ENCODE data around the gene MED20.

The MED20 gene

GRCh38 chr6:41877051-41877680, 43.8 kb downstream of the MED20 start:
- no peak for DNase-seq (ENCODE audit: low read depth)
- H3K4me3 ChIP-seq (ENCODE audit: low read depth, low read length), result no peak overlapping the region

- H3K4me3 ChIP-seq (ENCODE audit: low read depth, low read length), result no peak overlapping the region
- DNase-seq (ENCODE audit: low read depth), result no peak
These were observed 46.2 kb downstream of the MED20 start for GRCh38 chr6:41874741-41875140.

GRCh38 chr6:41872147-41872546, 48.8 kb downstream of the MED20 start:
- no peak overlapping the region for H3K4me3 ChIP-seq (ENCODE audit: low read depth, low read length)
- no peak for DNase-seq (ENCODE audit: low read depth)

- DNase-seq (ENCODE audit: low read depth), result no peak
- H3K4me3 ChIP-seq (ENCODE audit: low read depth, low read length), result no peak overlapping the region
These were observed 49.2 kb downstream of the MED20 start for GRCh38 chr6:41871691-41872090.

- no peak for DNase-seq (ENCODE audit: low read depth)
These were observed 61.6 kb downstream of the MED20 start for GRCh38 chr6:41859356-41859755.

GRCh38 chr6:41858703-41859102, 62.2 kb downstream of the MED20 start:
- no peak overlapping the region for H3K4me3 ChIP-seq (ENCODE audit: low read depth, low read length)
- no peak for DNase-seq (ENCODE audit: low read depth)

More at GRCh38 chr6:41859356-41859755, 61.6 kb downstream of the MED20 start:
- no peak overlapping the region for H3K4me3 ChIP-seq (ENCODE audit: low read depth, low read length)
